Neural crest cell (in vitro differentiated cells): ENCODE measurements around the gene SMIM33. TPM values are rescaled to one million over a fixed set of nuclear protein-coding genes. Genes with fewer than 3 reads are reported as not detected.

Experiments used
- DNase-seq: peaks from one replicate; pipeline ENCODE4 v3.0.0; 2021; ENCODE audit warnings: low read depth, mixed read lengths, low spot score
- H3K27ac Mint-ChIP-seq: one replicate; pipeline ENCODE4 v1.8.0; 2021; ENCODE audit warnings: mild to moderate bottlenecking, mixed read lengths; ENCODE audit not compliant: unreplicated experiment
- H3K27me3 Mint-ChIP-seq: 2 replicates; pipeline ENCODE4 v1.8.0; 2021; ENCODE audit warnings: low read depth, mild to moderate bottlenecking, mixed read lengths
- H3K36me3 Mint-ChIP-seq: 2 replicates; pipeline ENCODE4 v1.8.0; 2021; ENCODE audit warnings: low read depth, mild to moderate bottlenecking, mixed read lengths
- H3K4me1 Mint-ChIP-seq: 2 replicates; pipeline ENCODE4 v1.8.0; 2021; ENCODE audit warnings: mixed read lengths
- H3K4me3 Mint-ChIP-seq: one replicate; pipeline ENCODE4 v1.8.0; 2021; ENCODE audit warnings: mild to moderate bottlenecking, mixed read lengths
- H3K9me3 Mint-ChIP-seq: 2 replicates; pipeline ENCODE4 v1.8.0; 2021; ENCODE audit warnings: mixed read lengths
- CTCF ChIP-seq: fragments of 200-600 bp; sonication (generic); conservative IDR thresholded peaks from 2 replicates; pipeline ENCODE4 v1.5.0; 2021; ENCODE audit warnings: antibody characterized with exemption, mild to moderate bottlenecking
- long read RNA-seq: library from polyadenylated mRNA; unstranded; transcript quantifications from one replicate; pipeline ENCODE4 v2.0.0, GENCODE V29; 2020
- total RNA-seq: library from RNA; stranded (reverse); gene quantifications from 2 replicates; pipeline ENCODE4 v1.2.1, GENCODE V29; 2021

The SMIM33 gene
- total RNA-seq, result not detected in 2 replicates
- long read RNA-seq, result 0 reads

GRCh38 chr5:139470821-139471300 lies at the start of gene SMIM33:
SMIM33 (plus strand) TSS chr5:139471004; CDS start chr5:139471122, 118 bp downstream.
- TF ChIP-seq CTCF, result no peak
- no peak for DNase-seq
- no peak within 1 kb of the TSS for H3K27ac Mint-ChIP-seq
- no peak within 1 kb of the TSS for H3K4me3 Mint-ChIP-seq
- no peaks in the 10 kb centered on the region for H3K9me3 Mint-ChIP-seq
- H3K4me1 Mint-ChIP-seq, result peaks cover 17% of the 10 kb centered on the region
- no peaks in the 10 kb centered on the region for H3K27me3 Mint-ChIP-seq
- no peaks in the 10 kb centered on the region for H3K36me3 Mint-ChIP-seq

- peak; percentile 94 for TF ChIP-seq CTCF
- no peaks in the 10 kb centered on the region for H3K27me3 Mint-ChIP-seq
- peak; percentile 48 for DNase-seq
- no peak overlapping the region for H3K4me3 Mint-ChIP-seq
- H3K27ac Mint-ChIP-seq, result no peak overlapping the region
- no peaks in the 10 kb centered on the region for H3K4me1 Mint-ChIP-seq
- peaks cover 6% of the 10 kb centered on the region for H3K36me3 Mint-ChIP-seq
- no peaks in the 10 kb centered on the region for H3K9me3 Mint-ChIP-seq
Observed at GRCh38 chr5:139422307-139422893, 48.4 kb upstream of the SMIM33 start.

- no peaks in the 10 kb centered on the region for H3K36me3 Mint-ChIP-seq
- TF ChIP-seq CTCF, result no peak
- H3K4me1 Mint-ChIP-seq, result no peaks in the 10 kb centered on the region
- no peak for DNase-seq
- no peaks in the 10 kb centered on the region for H3K27me3 Mint-ChIP-seq
- H3K9me3 Mint-ChIP-seq, result no peaks in the 10 kb centered on the region
- no peak overlapping the region for H3K27ac Mint-ChIP-seq
- no peak overlapping the region for H3K4me3 Mint-ChIP-seq
Observed at GRCh38 chr5:139425497-139425896, 45.3 kb upstream of the SMIM33 start.

GRCh38 chr5:139426203-139426885 lies 44.5 kb upstream of the SMIM33 start:
- H3K4me1 Mint-ChIP-seq, result no peaks in the 10 kb centered on the region
- no peak for TF ChIP-seq CTCF
- no peak for DNase-seq
- H3K27ac Mint-ChIP-seq, result no peak overlapping the region
- H3K27me3 Mint-ChIP-seq, result no peaks in the 10 kb centered on the region
- H3K9me3 Mint-ChIP-seq, result no peaks in the 10 kb centered on the region
- H3K36me3 Mint-ChIP-seq, result no peaks in the 10 kb centered on the region
- no peak overlapping the region for H3K4me3 Mint-ChIP-seq

- Mint-ChIP-seq H3K4me1 (no peaks in the 10 kb centered on the region), H3K9me3 (no peaks in the 10 kb centered on the region), H3K27ac (no peak overlapping the region), H3K27me3 (no peaks in the 10 kb centered on the region), H3K4me3 (no peak overlapping the region), H3K36me3 (peaks cover 3% of the 10 kb centered on the region)
- no peak for DNase-seq
- no peak for TF ChIP-seq CTCF
Observed at GRCh38 chr5:139430015-139430414, 40.8 kb upstream of the SMIM33 start.
